K562 (cell line): ENCODE measurements around the gene RCE1.

ENCODE experiments used
- HDAC3 ChIP-seq: fragments of 450-650 bp; IDR thresholded peaks from 2 replicates; pipeline ENCODE4 v1.6.1; 2018; ENCODE audit warnings: borderline replicate concordance, mild to moderate bottlenecking, moderate library complexity; ENCODE audit not compliant: partially characterized antibody
- POLR2A ChIP-seq: fragments of 450-650 bp; conservative IDR thresholded peaks from 2 replicates; pipeline ENCODE4 v1.6.1; 2016
- POLR2AphosphoS5 ChIP-seq: IDR thresholded peaks from 2 replicates; pipeline ENCODE4 v1.6.1; 2011; ENCODE audit warnings: mild to moderate bottlenecking, low read depth, low read length, moderate library complexity; ENCODE audit not compliant: control insufficient read depth, insufficient read depth
- RAD21 ChIP-seq, 2 experiments: fragments of 250-450 bp in 1 of 2; fragments of 450-650 bp in 1 of 2; sonication (Bioruptor Pico) in 1 of 2; formaldehyde crosslinking in 1 of 2; IDR thresholded peaks in 1 of 2; conservative IDR thresholded peaks in 1 of 2; 2 replicates each; pipeline versions ENCODE4 v1.4.0 to v1.8.0; 2020 to 2022; ENCODE audit warnings: mild to moderate bottlenecking in 2 of 2, moderate library complexity in 1 of 2
- SETDB1 ChIP-seq: IDR thresholded peaks from one replicate; pipeline ENCODE4 v1.6.1; 2012; ENCODE audit warnings: low read length, control low read depth, inconsistent platforms
- STAG1 ChIP-seq: sonication (generic); formaldehyde crosslinking; IDR thresholded peaks from 2 replicates; pipeline ENCODE4 v1.5.0; 2020; ENCODE audit warnings: missing genetic modification reagents, borderline replicate concordance
- TEAD4 ChIP-seq, 2 experiments: sonication (generic) in 1 of 2; formaldehyde crosslinking in 1 of 2; IDR thresholded peaks; 2 replicates each; pipeline versions ENCODE4 v1.6.1 to v1.8.0; 2012 to 2022; ENCODE audit warnings: borderline replicate concordance in 1 of 2, inconsistent platforms in 1 of 2, low read length in 1 of 2, mild to moderate bottlenecking in 1 of 2, missing genetic modification reagents in 1 of 2
- TF ChIP-seq, protein P1 (sequence below), 3 experiments: IDR thresholded peaks in 2 of 3; conservative IDR thresholded peaks in 1 of 3; 2 replicates each; pipeline ENCODE4 v1.5.1; 2011 to 2012; ENCODE audit warnings: low read length in 3 of 3, mild to moderate bottlenecking in 3 of 3, control low read depth in 2 of 3, improper control_type of control experiment in 1 of 3, inconsistent platforms in 1 of 3, low read depth in 1 of 3, mixed read lengths in 1 of 3, moderate library complexity in 1 of 3; ENCODE audit not compliant: insufficient read depth in 2 of 3
- TF ChIP-seq, protein P2 (sequence below): sonication (generic); formaldehyde crosslinking; IDR thresholded peaks from 2 replicates; pipeline ENCODE4 v1.8.0; 2022; ENCODE audit warnings: missing genetic modification reagents, mild to moderate bottlenecking, moderate library complexity, borderline replicate concordance
- TF ChIP-seq, protein P3 (sequence below): sonication (generic); formaldehyde crosslinking; IDR thresholded peaks from 2 replicates; pipeline ENCODE4 v1.5.0; 2020; ENCODE audit warnings: missing genetic modification reagents

GRCh38 chr11:66814678-66815077 lies 28.6 kb upstream of the RCE1 start:
- TF ChIP-seq, protein P1, sequence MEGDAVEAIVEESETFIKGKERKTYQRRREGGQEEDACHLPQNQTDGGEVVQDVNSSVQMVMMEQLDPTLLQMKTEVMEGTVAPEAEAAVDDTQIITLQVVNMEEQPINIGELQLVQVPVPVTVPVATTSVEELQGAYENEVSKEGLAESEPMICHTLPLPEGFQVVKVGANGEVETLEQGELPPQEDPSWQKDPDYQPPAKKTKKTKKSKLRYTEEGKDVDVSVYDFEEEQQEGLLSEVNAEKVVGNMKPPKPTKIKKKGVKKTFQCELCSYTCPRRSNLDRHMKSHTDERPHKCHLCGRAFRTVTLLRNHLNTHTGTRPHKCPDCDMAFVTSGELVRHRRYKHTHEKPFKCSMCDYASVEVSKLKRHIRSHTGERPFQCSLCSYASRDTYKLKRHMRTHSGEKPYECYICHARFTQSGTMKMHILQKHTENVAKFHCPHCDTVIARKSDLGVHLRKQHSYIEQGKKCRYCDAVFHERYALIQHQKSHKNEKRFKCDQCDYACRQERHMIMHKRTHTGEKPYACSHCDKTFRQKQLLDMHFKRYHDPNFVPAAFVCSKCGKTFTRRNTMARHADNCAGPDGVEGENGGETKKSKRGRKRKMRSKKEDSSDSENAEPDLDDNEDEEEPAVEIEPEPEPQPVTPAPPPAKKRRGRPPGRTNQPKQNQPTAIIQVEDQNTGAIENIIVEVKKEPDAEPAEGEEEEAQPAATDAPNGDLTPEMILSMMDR (IDR thresholded peaks at IDR 0.05 in 2 of 3, conservative IDR thresholded peaks at IDR 0.05 in 1 of 3; ENCODE audit: insufficient read depth in 2 of 3, low read depth in 1 of 3, low read length in 3 of 3), result no peak
- TF ChIP-seq, protein P2, sequence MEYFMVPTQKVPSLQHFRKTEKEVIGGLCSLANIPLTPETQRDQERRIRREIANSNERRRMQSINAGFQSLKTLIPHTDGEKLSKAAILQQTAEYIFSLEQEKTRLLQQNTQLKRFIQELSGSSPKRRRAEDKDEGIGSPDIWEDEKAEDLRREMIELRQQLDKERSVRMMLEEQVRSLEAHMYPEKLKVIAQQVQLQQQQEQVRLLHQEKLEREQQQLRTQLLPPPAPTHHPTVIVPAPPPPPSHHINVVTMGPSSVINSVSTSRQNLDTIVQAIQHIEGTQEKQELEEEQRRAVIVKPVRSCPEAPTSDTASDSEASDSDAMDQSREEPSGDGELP, result no peak
- TF ChIP-seq POLR2A (no peak), STAG1 (no peak), SETDB1 (no peak), TEAD4 (IDR thresholded peaks at IDR 0.05; ENCODE audit: low read length) (no peak), TEAD4 (CRISPR knock-in tag; IDR thresholded peaks at IDR 0.05; ENCODE audit: borderline replicate concordance) (no peak), RAD21 (CRISPR knock-in tag; conservative IDR thresholded peaks at IDR 0.05 in 1 of 2, IDR thresholded peaks at IDR 0.05 in 1 of 2) (no peak), HDAC3 (no peak), POLR2AphosphoS5 (no peak)
- TF ChIP-seq, protein P3, sequence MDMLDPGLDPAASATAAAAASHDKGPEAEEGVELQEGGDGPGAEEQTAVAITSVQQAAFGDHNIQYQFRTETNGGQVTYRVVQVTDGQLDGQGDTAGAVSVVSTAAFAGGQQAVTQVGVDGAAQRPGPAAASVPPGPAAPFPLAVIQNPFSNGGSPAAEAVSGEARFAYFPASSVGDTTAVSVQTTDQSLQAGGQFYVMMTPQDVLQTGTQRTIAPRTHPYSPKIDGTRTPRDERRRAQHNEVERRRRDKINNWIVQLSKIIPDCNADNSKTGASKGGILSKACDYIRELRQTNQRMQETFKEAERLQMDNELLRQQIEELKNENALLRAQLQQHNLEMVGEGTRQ, result no peak
